AG09319 (cell line): ENCODE measurements around the gene TEX29.

ENCODE experiments used
- DNase-seq: peaks from one replicate; pipeline ENCODE4 v3.0.0-alpha.2; 2010; ENCODE audit warnings: low read depth; ENCODE audit errors: extremely low read depth
- TF ChIP-seq, protein P1 (sequence below): IDR thresholded peaks from 2 replicates; pipeline ENCODE4 v1.5.1; 2011; ENCODE audit warnings: low read depth, mild to moderate bottlenecking, inconsistent platforms, low read length, moderate library complexity

TEX29 gene

GRCh38 chr13:111278743-111279652 is 41.4 kb upstream of the TEX29 start:
- TF ChIP-seq, protein P1, sequence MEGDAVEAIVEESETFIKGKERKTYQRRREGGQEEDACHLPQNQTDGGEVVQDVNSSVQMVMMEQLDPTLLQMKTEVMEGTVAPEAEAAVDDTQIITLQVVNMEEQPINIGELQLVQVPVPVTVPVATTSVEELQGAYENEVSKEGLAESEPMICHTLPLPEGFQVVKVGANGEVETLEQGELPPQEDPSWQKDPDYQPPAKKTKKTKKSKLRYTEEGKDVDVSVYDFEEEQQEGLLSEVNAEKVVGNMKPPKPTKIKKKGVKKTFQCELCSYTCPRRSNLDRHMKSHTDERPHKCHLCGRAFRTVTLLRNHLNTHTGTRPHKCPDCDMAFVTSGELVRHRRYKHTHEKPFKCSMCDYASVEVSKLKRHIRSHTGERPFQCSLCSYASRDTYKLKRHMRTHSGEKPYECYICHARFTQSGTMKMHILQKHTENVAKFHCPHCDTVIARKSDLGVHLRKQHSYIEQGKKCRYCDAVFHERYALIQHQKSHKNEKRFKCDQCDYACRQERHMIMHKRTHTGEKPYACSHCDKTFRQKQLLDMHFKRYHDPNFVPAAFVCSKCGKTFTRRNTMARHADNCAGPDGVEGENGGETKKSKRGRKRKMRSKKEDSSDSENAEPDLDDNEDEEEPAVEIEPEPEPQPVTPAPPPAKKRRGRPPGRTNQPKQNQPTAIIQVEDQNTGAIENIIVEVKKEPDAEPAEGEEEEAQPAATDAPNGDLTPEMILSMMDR: no peak
- no peak for DNase-seq

DNA sequence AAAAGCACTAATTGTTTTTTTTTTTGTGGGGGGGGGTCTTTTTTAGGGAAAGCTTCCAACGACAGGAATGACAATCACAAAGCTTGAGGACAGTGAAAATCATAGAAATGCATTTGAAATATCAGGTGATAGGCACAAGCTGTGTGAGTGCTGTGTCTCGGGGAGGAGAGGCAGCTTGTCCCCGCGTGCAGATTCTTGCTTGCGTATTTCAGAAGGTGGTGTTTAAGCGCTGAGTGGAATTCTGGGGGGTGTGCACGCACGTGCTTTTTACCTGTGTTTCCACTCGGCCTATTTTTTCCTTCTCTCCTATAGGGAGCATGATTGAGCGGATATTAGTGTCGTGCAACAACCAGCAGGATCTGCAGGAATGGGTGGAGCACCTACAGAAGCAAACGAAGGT is 40.2 kb upstream of the TEX29 start:
- TF ChIP-seq, protein P1: no peak
- no peak for DNase-seq

GRCh38 chr13:111280681-111281585 is 39.5 kb upstream of the TEX29 start:
- TF ChIP-seq, protein P1: no peak
- DNase-seq: no peak

DNA sequence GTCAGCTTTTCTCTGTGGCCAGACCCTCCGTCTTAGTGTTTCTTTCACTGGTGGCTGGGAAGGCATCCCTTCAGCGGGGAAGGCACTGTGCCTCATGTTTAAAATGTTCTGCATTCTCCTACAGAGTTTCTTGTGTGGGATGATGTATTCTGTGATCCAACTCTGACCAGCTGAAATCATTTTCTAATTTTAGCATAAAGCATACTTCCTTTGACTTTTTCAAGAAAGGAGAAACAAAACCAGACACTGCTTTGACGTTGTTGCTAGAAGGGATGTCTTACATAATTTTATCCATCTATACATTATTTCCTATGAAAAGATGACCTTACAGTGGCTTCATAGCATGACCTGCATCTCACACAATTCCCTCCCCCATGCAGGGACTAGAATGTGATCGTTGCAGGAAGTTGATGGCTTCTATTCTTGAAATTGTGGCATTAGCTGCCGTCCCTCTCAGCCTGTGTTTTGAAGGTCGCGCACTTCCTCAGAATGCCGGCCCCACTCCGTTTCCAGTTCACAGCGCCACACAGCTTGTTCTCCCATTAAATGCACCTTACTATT is 38.6 kb upstream of the TEX29 start:
- TF ChIP-seq, protein P1: no peak
- no peak for DNase-seq

- TF ChIP-seq, protein P1: no peak
- DNase-seq: no peak
Observed at GRCh38 chr13:111282425-111282824, 38.0 kb upstream of the TEX29 start.

GRCh38 chr13:111282997-111283396 is 37.4 kb upstream of the TEX29 start:
- TF ChIP-seq, protein P1: no peak
- DNase-seq: no peak
